Stomach smooth muscle (tissue), 2 donors: ENCODE results near the gene DERA.

Source experiments
- H3K27ac ChIP-seq: one replicate; pipeline ENCODE4 v1.7.0; 2013; ENCODE audit warnings: mild to moderate bottlenecking, low read length, inconsistent platforms
- H3K27me3 ChIP-seq, 2 donors: one replicate each; pipeline ENCODE4 v1.7.0; 2013; ENCODE audit warnings: low read length in 2 of 2; ENCODE audit not compliant: insufficient read depth in 2 of 2, control insufficient read depth in 1 of 2
- H3K36me3 ChIP-seq, 2 donors: one replicate each; pipeline ENCODE4 v1.7.0; 2013; ENCODE audit warnings: low read length in 2 of 2; ENCODE audit not compliant: control insufficient read depth in 2 of 2, insufficient read depth in 2 of 2
- H3K4me1 ChIP-seq: one replicate; pipeline ENCODE4 v1.7.0; 2013; ENCODE audit warnings: low read length; ENCODE audit not compliant: control insufficient read depth, insufficient read depth
- H3K4me3 ChIP-seq, 2 donors: one replicate each; pipeline ENCODE4 v1.7.0; 2013; ENCODE audit warnings: low read length in 2 of 2
- H3K9ac ChIP-seq, 2 donors: one replicate each; pipeline ENCODE4 v1.7.0; 2013; ENCODE audit warnings: low read length in 2 of 2, mild to moderate bottlenecking in 1 of 2
- H3K9me3 ChIP-seq, 2 donors: one replicate each; pipeline ENCODE4 v1.7.0; 2013; ENCODE audit warnings: low read length in 2 of 2; ENCODE audit not compliant: control insufficient read depth in 2 of 2
- donor health status: healthy.
- donor health status: Pancreatic carcinoma.

Gene DERA

DNA sequence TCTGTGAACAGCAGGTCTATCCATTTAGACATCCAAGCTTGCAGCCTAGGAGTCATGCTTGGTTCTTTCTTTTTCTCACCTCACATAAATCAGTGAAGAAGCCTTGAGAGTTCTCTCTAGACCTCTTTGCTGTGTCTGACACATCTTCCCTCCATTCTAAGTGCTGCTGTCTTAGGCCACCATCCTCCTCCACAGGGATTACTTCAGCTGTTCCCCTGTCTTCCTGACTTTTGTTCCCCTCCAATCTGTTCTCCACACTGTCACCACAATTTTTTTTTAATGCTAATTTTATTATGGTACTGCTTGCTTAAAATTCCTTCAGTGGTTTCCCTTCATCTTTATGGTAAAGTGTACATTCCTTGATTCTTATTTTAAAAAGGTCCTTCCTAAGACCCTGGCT lies 71.8 kb downstream of the DERA start:
- H3K4me3 ChIP-seq, result no peak overlapping the region
- H3K36me3 ChIP-seq, result peaks cover 5 to 11% of the 10 kb centered on the region in 2 donors

DNA sequence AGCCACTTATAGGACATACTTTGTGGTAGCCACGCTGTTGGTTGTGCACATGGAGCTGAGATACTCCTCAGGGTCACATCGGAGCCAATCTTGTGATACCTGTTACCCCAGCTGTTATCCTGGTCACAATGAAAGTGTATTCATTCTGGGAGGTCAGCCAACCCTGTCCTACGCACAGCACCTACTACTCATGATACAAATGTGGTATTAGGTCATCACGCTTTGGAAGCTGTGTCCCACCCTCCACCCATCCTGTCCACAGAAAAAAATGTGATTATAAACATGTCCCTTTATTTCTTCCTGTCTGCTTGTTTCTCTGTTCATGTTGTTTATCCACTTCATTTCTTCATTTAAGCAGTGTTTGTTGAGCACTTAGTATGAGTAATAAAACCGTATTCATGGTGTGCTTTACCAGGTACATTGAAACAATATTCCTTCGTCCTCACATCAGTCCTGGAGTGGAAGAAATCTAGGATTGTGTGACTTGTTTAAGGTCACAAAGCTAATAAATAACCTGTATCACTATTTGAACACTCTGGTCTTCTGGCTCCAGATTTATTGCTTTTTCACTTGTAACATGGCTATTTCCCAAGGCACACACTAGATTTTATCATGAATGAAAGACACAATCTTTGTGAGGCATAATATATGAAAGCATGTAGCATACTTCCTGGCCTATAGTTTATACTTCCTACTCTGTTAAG lies 73.1 kb downstream of the DERA start:
- no peaks in the 10 kb centered on the region for H3K4me1 ChIP-seq
- peaks cover 10 to 19% of the 10 kb centered on the region in 2 donors for H3K36me3 ChIP-seq
- H3K27ac ChIP-seq, result no peak overlapping the region

More for the DNA sequence above, 71.8 kb downstream of the DERA start:
- no peaks in the 10 kb centered on the region for H3K4me1 ChIP-seq
- H3K27ac ChIP-seq, result no peak overlapping the region
- H3K9me3 ChIP-seq, result no peaks in the 10 kb centered on the region
- H3K27me3 ChIP-seq, result no peaks in the 10 kb centered on the region
- no peak overlapping the region for H3K9ac ChIP-seq

DNA sequence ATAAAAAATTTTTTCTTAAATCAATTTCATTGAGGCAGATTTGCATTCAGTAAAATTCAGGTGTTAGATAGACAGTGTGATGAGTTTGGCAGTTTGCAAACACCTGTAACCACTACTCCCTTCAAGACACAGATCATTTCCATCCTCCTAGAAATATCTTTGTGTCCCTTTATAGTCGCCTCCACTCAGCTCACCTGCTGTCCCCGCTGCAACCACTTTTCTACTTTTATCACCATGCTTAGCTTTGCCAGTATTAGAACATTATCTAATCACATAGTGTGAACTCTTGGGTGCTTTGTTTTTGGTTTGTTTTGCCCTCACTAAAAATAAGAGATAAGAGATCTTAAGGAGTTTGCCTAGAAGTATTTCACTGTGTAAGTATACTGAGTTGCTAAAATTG lies 73.8 kb downstream of the DERA start:
- peaks cover 10 to 22% of the 10 kb centered on the region in 2 donors for H3K36me3 ChIP-seq
- no peak overlapping the region for H3K9ac ChIP-seq
- no peaks in the 10 kb centered on the region for H3K27me3 ChIP-seq
- no peak overlapping the region for H3K4me3 ChIP-seq
- no peaks in the 10 kb centered on the region for H3K9me3 ChIP-seq
- H3K27ac ChIP-seq, result no peak overlapping the region
- no peaks in the 10 kb centered on the region for H3K4me1 ChIP-seq

More for the DNA sequence above, 73.1 kb downstream of the DERA start:
- H3K9ac ChIP-seq, result no peak overlapping the region
- H3K9me3 ChIP-seq, result no peaks in the 10 kb centered on the region
- no peaks in the 10 kb centered on the region for H3K27me3 ChIP-seq
- H3K4me3 ChIP-seq, result no peak overlapping the region

DNA sequence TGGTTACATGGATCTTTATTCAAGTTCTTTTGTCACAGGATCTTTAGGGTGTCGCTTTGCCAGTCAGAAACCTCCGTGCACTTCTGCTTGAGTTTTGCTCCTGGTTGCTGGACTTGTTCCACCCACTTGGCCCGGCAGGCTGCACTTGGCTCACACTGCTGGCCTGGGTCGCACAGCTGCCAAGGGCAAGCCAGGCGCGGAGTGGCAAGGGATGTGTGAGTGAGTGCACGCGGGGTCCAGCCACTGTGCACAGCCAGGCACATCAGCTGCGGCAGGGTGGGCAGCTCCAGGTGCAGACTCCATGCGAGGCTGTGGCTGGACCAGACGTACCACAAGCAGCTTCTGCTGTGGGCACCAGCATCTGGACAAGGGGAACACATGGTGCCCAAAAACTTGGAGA lies 76.6 kb downstream of the DERA start:
- H3K4me1 ChIP-seq, result no peaks in the 10 kb centered on the region

DNA sequence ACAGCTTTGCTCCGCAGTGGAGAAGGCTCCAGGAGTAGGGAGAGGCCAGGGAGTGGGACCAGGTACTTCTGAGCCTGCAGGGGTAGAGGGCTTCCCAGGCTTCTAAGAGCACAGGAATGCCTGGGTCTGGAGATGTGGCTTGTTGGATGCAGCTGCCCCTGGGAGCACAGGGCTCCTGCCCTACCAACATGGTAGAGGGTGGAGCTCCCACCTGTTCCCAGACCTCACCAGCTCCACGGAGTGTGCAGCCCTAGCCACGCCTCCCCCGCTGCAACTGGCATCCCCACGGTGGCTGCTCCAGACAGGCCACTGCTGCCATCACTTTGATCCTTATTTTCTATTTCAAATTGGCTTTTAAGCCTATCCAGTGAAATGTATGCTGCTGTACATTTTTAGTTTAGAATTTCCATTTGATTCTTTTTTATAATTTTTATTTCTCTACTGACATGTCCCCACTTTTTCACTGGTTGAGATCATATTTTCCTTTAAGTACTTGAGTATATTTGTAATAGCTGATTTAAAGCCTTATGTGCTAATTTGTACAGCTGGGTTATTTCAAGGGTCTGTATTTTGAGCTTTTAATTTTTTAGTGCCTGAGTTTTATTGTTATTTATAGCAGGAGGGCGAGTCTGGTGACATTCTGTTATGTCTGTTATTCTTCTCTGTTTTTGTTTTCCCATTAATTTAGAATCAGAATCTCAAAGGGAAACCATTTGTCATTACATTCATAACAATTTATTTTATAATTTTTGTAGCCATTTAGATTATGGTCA lies 78.0 kb downstream of the DERA start:
- no peaks in the 10 kb centered on the region for H3K9me3 ChIP-seq
- H3K9ac ChIP-seq, result no peak overlapping the region

More for the DNA sequence above, 76.6 kb downstream of the DERA start:
- no peaks in the 10 kb centered on the region for H3K27me3 ChIP-seq
- no peak overlapping the region for H3K4me3 ChIP-seq
- no peaks in the 10 kb centered on the region for H3K9me3 ChIP-seq
- H3K9ac ChIP-seq, result no peak overlapping the region
- peaks cover 10 to 25% of the 10 kb centered on the region in 2 donors for H3K36me3 ChIP-seq
- H3K27ac ChIP-seq, result no peak overlapping the region

DNA sequence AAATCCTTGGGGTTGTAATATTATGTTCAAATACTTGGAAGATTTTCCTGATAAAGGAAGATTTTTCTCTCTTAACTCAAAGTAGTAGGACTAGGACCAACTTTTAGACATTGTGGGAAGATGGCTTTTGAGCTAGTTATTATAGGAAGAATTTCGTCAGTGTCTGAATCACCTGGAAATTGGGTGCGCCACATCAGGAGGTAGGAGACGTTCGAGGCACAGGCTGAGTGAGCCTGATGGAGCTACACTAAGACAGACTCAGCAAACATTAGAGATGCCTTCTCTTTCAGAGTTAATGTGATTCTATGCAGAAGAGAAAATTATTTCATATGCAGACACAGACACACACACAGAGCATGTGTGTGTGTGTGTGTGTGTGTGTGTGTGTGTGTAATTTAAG lies 84.7 kb downstream of the DERA start:
- Histone ChIP-seq H3K36me3 (peaks cover 0 to 3% of the 10 kb centered on the region in 2 donors), H3K4me3 (no peak overlapping the region), H3K27ac (no peak overlapping the region), H3K9me3 (no peaks in the 10 kb centered on the region), H3K27me3 (no peaks in the 10 kb centered on the region), H3K9ac (no peak overlapping the region), H3K4me1 (peaks cover 5% of the 10 kb centered on the region)

More for the DNA sequence above, 78.0 kb downstream of the DERA start:
- Histone ChIP-seq H3K36me3 (peaks cover 5 to 23% of the 10 kb centered on the region in 2 donors), H3K27me3 (no peaks in the 10 kb centered on the region), H3K27ac (no peak overlapping the region), H3K4me1 (no peaks in the 10 kb centered on the region), H3K4me3 (no peak overlapping the region)

DNA sequence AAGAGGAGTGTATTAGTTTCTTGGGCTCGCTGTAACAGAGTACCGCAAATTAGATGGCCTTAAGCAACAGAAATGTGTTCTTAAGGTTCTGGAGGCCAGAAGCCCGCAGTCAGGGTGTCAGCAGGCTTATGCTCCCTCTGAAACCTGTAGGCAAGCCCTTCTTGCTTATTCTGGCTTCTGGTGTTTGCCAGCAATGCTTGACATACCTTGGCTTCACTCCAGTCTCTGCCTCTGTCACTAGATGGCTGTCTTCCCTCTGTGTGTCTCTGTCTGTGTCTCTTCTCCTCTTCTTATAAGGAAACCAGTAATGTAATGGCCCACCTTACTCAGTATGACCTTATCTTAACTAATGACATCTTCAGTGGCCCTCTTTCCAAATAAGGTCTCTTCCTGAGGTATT lies 85.1 kb downstream of the DERA start:
- Histone ChIP-seq H3K27ac (no peak overlapping the region), H3K27me3 (no peaks in the 10 kb centered on the region), H3K36me3 (peaks cover 0 to 3% of the 10 kb centered on the region in 2 donors), H3K9ac (no peak overlapping the region), H3K9me3 (no peaks in the 10 kb centered on the region), H3K4me3 (no peak overlapping the region), H3K4me1 (peaks cover 5% of the 10 kb centered on the region)

DNA sequence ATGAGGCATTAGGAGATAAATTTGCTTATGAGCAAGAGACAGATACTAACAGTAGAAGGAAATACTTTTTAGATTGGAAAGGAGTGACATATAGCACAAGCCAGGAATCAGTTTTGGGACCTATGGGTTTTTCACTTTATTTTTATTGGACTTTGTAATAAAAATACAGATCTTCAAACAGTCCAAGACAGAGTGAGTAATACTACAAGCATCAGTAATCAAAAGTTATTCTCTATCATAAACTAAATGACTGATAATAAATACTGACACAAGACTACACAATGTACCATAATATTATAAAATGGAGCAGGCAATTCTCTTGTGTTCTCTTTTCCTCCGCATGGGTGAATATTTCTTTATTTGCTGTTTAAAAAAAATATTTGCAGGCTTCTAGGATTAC lies 85.8 kb downstream of the DERA start:
- no peak overlapping the region for H3K4me3 ChIP-seq
- H3K36me3 ChIP-seq, result peaks cover 0 to 3% of the 10 kb centered on the region in 2 donors
- no peaks in the 10 kb centered on the region for H3K9me3 ChIP-seq
- no peak overlapping the region for H3K9ac ChIP-seq
- no peak overlapping the region for H3K27ac ChIP-seq
- H3K4me1 ChIP-seq, result peaks cover 5% of the 10 kb centered on the region
- H3K27me3 ChIP-seq, result no peaks in the 10 kb centered on the region

DNA sequence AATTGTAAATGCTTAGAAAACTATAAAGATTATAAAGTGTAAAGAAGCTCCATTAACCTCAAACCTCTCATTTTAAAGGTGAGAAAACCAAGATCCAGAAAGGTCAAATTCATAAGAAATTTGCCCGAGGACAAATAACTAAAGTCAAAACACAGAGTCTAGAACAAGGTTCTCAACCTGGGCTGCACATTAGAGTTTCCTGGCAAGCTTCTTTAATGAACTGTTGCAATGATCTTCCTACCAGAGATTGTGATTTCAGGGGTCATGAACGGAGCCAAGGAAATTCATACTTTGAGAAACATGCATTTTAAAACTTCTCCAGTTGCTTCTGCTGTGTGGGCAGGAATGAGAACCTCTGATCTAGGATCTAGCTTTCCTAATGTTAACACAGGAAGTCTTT lies 86.8 kb downstream of the DERA start:
- no peaks in the 10 kb centered on the region for H3K9me3 ChIP-seq
- H3K27ac ChIP-seq, result no peak overlapping the region
- H3K4me3 ChIP-seq, result no peak overlapping the region
- H3K4me1 ChIP-seq, result peaks cover 5% of the 10 kb centered on the region
- no peaks in the 10 kb centered on the region for H3K36me3 ChIP-seq
- H3K9ac ChIP-seq, result no peak overlapping the region
- no peaks in the 10 kb centered on the region for H3K27me3 ChIP-seq

DNA sequence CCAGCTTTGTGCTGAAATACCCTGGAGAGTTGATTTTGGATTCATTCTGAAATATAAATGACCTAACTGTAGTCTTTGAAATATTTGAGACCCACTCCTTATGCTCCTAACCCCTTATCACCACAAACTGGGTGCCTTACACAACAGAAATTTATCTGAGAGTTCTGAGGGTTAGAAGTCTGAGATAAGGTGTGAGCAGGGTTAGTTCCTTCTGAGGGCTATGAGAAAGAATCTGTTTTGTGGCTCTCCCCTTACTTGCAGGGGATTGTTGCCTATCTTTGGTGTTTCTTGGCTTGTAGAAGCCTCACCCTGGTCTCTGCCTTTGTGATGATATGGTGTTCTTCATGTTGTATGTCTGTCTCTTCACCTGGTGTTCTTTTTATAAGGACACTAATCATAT lies 91.7 kb downstream of the DERA start:
- Histone ChIP-seq H3K9me3 (no peaks in the 10 kb centered on the region), H3K27ac (no peak overlapping the region), H3K4me1 (no peaks in the 10 kb centered on the region), H3K27me3 (no peaks in the 10 kb centered on the region), H3K4me3 (no peak overlapping the region), H3K36me3 (peaks cover 0 to 2% of the 10 kb centered on the region in 2 donors), H3K9ac (no peak overlapping the region)

DNA sequence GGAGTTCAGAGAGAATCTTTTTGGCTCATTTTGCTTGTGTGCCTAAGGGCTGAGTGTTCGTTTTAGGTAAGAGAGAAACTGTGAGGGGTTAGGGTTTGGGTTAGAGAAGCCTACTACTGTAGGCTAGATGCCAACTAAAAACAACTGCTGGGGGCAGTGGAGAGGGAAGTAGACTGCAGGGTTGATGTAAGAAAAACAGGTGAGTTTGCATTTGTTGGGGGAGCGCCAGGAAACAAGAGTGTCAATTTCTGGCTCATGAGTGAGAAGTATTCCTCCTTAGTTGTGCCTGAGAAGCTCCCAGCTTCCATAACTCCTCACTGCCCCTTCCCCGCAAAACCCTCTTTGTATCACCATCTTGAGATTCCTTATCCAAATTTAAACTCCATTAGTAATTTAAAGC lies 92.3 kb downstream of the DERA start:
- no peak overlapping the region for H3K27ac ChIP-seq
- H3K9ac ChIP-seq, result no peak overlapping the region
- H3K4me3 ChIP-seq, result no peak overlapping the region
- H3K9me3 ChIP-seq, result no peaks in the 10 kb centered on the region
- peaks cover 0 to 2% of the 10 kb centered on the region in 2 donors for H3K36me3 ChIP-seq
- H3K27me3 ChIP-seq, result no peaks in the 10 kb centered on the region
- H3K4me1 ChIP-seq, result no peaks in the 10 kb centered on the region
